Measurements from ENCODE around the gene RELN.
"Not testable (repeated sequence)": the region's sequence is repeated elsewhere in the genome, so short reads cannot be mapped to it uniquely, and the experiment has no call there.

RELN gene

GRCh38 chr7:103989200-103989784 lies at the start of gene RELN:
Gene RELN, minus strand, starts transcription at chr7:103989658. Its CDS starts 302 bp downstream, at chr7:103989356.
- DNase-seq: peak; percentile 11

GRCh38 chr7:104038136-104038535 lies 48.7 kb upstream of the RELN start:
- no peak for DNase-seq

GRCh38 chr7:104036889-104037288 lies 47.4 kb upstream of the RELN start:
- not testable (repeated sequence) for DNase-seq

GRCh38 chr7:104035351-104035750 lies 45.9 kb upstream of the RELN start:
- DNase-seq: no peak

- DNase-seq: no peak
These were observed 45.2 kb upstream of the RELN start for GRCh38 chr7:104034679-104035078.

- DNase-seq: no peak
These were observed 44.4 kb upstream of the RELN start for GRCh38 chr7:104033837-104034236.

GRCh38 chr7:104032486-104032885 lies 43.0 kb upstream of the RELN start:
- no peak for DNase-seq

GRCh38 chr7:104029765-104030164 lies 40.3 kb upstream of the RELN start:
- no peak for DNase-seq

GRCh38 chr7:104024632-104025031 lies 35.2 kb upstream of the RELN start:
- no peak for DNase-seq

- no peak for DNase-seq
These were observed 33.6 kb upstream of the RELN start for GRCh38 chr7:104023100-104023499.

- DNase-seq: no peak
These were observed 29.0 kb upstream of the RELN start for GRCh38 chr7:104018425-104018824.

- no peak for DNase-seq
These were observed 27.5 kb upstream of the RELN start for GRCh38 chr7:104017001-104017400.

- DNase-seq: no peak
These were observed 23.4 kb upstream of the RELN start for GRCh38 chr7:104012835-104013234.

GRCh38 chr7:104011829-104012228 lies 22.4 kb upstream of the RELN start:
- no peak for DNase-seq

GRCh38 chr7:104010052-104010909 lies 20.8 kb upstream of the RELN start:
- no peak for DNase-seq

GRCh38 chr7:104008107-104008506 lies 18.6 kb upstream of the RELN start:
- DNase-seq: no peak

- no peak for DNase-seq
These were observed 18.2 kb upstream of the RELN start for GRCh38 chr7:104007614-104008013.

- no peak for DNase-seq
These were observed 15.7 kb upstream of the RELN start for GRCh38 chr7:104005197-104005596.

GRCh38 chr7:103996639-103997038 lies 7.2 kb upstream of the RELN start:
- DNase-seq: no peak

GRCh38 chr7:103996017-103996551 lies 6.6 kb upstream of the RELN start:
- peak; percentile 55 for DNase-seq

GRCh38 chr7:103995554-103995953 lies 6.1 kb upstream of the RELN start:
- DNase-seq: no peak

- DNase-seq: no peak
These were observed 4.1 kb upstream of the RELN start for GRCh38 chr7:103993551-103993950.

- DNase-seq: no peak
These were observed 1.9 kb upstream of the RELN start for GRCh38 chr7:103991406-103991805.

- no peak for DNase-seq
These were observed 1.5 kb upstream of the RELN start for GRCh38 chr7:103990991-103991390.
